ENCODE results near the gene APBA2.

- TF ChIP-seq FOS (IDR thresholded peaks at IDR 0.05; ENCODE audit: low read depth, low read length): no peak
- TF ChIP-seq CEBPB (IDR thresholded peaks at IDR 0.05; ENCODE audit: low read depth, low read length): no peak
- TF ChIP-seq MAFK (IDR thresholded peaks at IDR 0.05; ENCODE audit: low read depth, low read length): no peak
- TF ChIP-seq, protein P1, sequence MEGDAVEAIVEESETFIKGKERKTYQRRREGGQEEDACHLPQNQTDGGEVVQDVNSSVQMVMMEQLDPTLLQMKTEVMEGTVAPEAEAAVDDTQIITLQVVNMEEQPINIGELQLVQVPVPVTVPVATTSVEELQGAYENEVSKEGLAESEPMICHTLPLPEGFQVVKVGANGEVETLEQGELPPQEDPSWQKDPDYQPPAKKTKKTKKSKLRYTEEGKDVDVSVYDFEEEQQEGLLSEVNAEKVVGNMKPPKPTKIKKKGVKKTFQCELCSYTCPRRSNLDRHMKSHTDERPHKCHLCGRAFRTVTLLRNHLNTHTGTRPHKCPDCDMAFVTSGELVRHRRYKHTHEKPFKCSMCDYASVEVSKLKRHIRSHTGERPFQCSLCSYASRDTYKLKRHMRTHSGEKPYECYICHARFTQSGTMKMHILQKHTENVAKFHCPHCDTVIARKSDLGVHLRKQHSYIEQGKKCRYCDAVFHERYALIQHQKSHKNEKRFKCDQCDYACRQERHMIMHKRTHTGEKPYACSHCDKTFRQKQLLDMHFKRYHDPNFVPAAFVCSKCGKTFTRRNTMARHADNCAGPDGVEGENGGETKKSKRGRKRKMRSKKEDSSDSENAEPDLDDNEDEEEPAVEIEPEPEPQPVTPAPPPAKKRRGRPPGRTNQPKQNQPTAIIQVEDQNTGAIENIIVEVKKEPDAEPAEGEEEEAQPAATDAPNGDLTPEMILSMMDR (conservative IDR thresholded peaks at IDR 0.05; ENCODE audit: low read depth, low read length): no peak
Measured at GRCh38 chr15:28873006-28873405, 12.8 kb upstream of the APBA2 start.
